OCI-LY1 (cell line): ENCODE results near the gene ZNF688.

Source experiments
- H2AFZ ChIP-seq: fragments of 200-600 bp; sonication (generic), shearing (Covaris generic); 2 replicates; pipeline ENCODE4 v1.6.0; 2014; ENCODE audit warnings: antibody characterized with exemption, mild to moderate bottlenecking, low read length
- H3F3A ChIP-seq: fragments of 200-600 bp; sonication (generic), shearing (Covaris generic); 2 replicates; pipeline ENCODE4 v1.6.0; 2014; ENCODE audit warnings: mild to moderate bottlenecking, antibody characterized with exemption, low read length, moderate library complexity; ENCODE audit not compliant: insufficient read depth
- H3K27ac ChIP-seq: fragments of 200-600 bp; sonication (generic); 2 replicates; pipeline ENCODE4 v1.5.1; 2014; ENCODE audit warnings: low read length, mixed run types, mild to moderate bottlenecking, low read depth; ENCODE audit not compliant: poor library complexity, severe bottlenecking
- H3K27me3 ChIP-seq: fragments of 200-600 bp; sonication (generic); 2 replicates; pipeline ENCODE4 v1.6.0; 2014; ENCODE audit warnings: antibody characterized with exemption, mild to moderate bottlenecking, low read length, moderate library complexity; ENCODE audit not compliant: insufficient read depth
- H3K36me3 ChIP-seq: fragments of 200-600 bp; sonication (generic); 2 replicates; pipeline ENCODE4 v1.6.1; 2014; ENCODE audit warnings: mild to moderate bottlenecking, antibody characterized with exemption, low read length, moderate library complexity, mixed read lengths; ENCODE audit not compliant: insufficient read depth
- H3K4me1 ChIP-seq: fragments of 200-600 bp; sonication (generic); 2 replicates; pipeline ENCODE4 v1.5.1; 2014; ENCODE audit warnings: mild to moderate bottlenecking, low read length, moderate library complexity; ENCODE audit not compliant: insufficient read depth, severe bottlenecking
- H3K4me2 ChIP-seq: fragments of 200-600 bp; sonication (generic), shearing (Covaris generic); 2 replicates; pipeline ENCODE4 v1.6.1; 2014; ENCODE audit warnings: low read length
- H3K4me3 ChIP-seq: fragments of 200-600 bp; sonication (generic); 2 replicates; pipeline ENCODE4 v1.5.1; 2014; ENCODE audit warnings: low read length, low read depth, mild to moderate bottlenecking, mixed read lengths; ENCODE audit not compliant: poor library complexity, severe bottlenecking
- H3K79me2 ChIP-seq: fragments of 200-600 bp; shearing (Covaris generic); 2 replicates; pipeline ENCODE4 v1.6.1; 2016; ENCODE audit warnings: mixed run types, low read length, mixed read lengths; ENCODE audit not compliant: insufficient read depth
- H3K9ac ChIP-seq: fragments of 200-600 bp; sonication (generic), shearing (Covaris generic); 2 replicates; pipeline ENCODE4 v1.6.1; 2014; ENCODE audit warnings: mild to moderate bottlenecking, low read length, mixed read lengths
- H3K9me2 ChIP-seq: fragments of 200-600 bp; sonication (generic), shearing (Covaris generic); 2 replicates; pipeline ENCODE4 v1.6.1; 2014; ENCODE audit warnings: low read depth, mild to moderate bottlenecking, low read length, mixed read lengths
- H3K9me3 ChIP-seq: fragments of 200-600 bp; shearing (Covaris generic); 2 replicates; pipeline ENCODE4 v1.6.1; 2014; ENCODE audit warnings: low read length, mixed read lengths
- H4K20me1 ChIP-seq: fragments of 200-600 bp; sonication (generic), shearing (Covaris generic); 2 replicates; pipeline ENCODE4 v1.6.0; 2016; ENCODE audit warnings: mild to moderate bottlenecking, low read length; ENCODE audit not compliant: insufficient read depth
- EZH2 ChIP-seq: fragments of 200-600 bp; sonication (generic), shearing (Covaris generic); IDR thresholded peaks from 2 replicates; pipeline ENCODE4 v1.8.0; 2017; ENCODE audit warnings: borderline replicate concordance, mixed run types, mild to moderate bottlenecking, antibody characterized with exemption, low read length, moderate library complexity, mixed read lengths
- TF ChIP-seq, protein P1 (sequence below): fragments of 200-600 bp; sonication (generic), shearing (Covaris generic); IDR thresholded peaks from 2 replicates; pipeline ENCODE4 v1.5.1; 2017; ENCODE audit warnings: mild to moderate bottlenecking, antibody characterized with exemption, low read length, moderate library complexity, mixed read lengths

The ZNF688 gene

DNA sequence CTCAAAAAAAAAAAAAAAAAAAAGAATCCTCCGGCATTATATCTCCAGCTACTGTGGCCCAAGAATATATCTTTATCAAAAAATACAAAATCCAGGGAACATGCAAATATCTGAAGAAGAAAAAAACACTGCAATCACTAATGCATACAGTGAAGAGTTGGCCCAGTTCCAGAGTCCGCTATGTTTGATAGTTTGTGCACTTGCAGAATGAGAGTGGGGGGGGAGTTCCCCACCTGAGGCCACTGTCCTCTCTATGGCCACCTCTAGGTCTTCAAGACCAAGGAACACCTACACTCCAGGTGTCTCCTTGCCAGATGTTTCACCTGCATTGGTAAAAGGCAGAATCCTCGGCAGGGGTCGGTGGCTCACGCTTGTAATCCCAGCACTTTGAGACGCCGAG, 9.9 kb upstream of the ZNF688 start:
- Histone ChIP-seq H3K36me3 (peaks cover 24% of the 10 kb centered on the region; the same call in 1 of the 2 replicates), H3K4me1 (peaks cover 20% of the 10 kb centered on the region), H3K4me2 (no peak overlapping the region), H3K9ac (no peak overlapping the region), H3K27me3 (no peaks in the 10 kb centered on the region), H3K27ac (no peak overlapping the region), H3K9me2 (no peaks in the 10 kb centered on the region), H3K4me3 (no peak overlapping the region), H3K79me2 (no peaks in the 10 kb centered on the region), H2AFZ (no peak overlapping the region), H3K9me3 (no peaks in the 10 kb centered on the region), H4K20me1 (no peaks in the 10 kb centered on the region), H3F3A (no peaks in the 10 kb centered on the region)
- TF ChIP-seq, protein P1, sequence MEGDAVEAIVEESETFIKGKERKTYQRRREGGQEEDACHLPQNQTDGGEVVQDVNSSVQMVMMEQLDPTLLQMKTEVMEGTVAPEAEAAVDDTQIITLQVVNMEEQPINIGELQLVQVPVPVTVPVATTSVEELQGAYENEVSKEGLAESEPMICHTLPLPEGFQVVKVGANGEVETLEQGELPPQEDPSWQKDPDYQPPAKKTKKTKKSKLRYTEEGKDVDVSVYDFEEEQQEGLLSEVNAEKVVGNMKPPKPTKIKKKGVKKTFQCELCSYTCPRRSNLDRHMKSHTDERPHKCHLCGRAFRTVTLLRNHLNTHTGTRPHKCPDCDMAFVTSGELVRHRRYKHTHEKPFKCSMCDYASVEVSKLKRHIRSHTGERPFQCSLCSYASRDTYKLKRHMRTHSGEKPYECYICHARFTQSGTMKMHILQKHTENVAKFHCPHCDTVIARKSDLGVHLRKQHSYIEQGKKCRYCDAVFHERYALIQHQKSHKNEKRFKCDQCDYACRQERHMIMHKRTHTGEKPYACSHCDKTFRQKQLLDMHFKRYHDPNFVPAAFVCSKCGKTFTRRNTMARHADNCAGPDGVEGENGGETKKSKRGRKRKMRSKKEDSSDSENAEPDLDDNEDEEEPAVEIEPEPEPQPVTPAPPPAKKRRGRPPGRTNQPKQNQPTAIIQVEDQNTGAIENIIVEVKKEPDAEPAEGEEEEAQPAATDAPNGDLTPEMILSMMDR = no peak
- TF ChIP-seq EZH2 = no peak

DNA sequence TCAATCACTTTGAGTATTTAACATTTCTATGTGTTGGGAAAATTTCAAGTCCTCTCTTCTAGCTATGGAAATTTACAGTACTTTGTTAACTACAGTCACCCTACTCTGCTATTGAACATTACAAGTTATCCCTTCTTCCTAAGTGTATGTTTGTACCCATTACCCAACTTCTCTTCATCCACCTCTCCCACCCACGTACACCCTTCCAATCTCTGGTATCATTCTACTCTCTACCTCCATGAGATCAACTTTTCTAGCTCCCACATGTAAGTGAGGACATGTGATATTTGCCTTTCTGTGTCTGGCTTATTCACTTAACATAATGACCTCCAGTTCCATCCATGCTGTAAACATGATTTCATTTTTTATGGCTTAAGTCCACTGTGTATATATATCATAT, 3.2 kb upstream of the ZNF688 start:
- Histone ChIP-seq H3K4me1 (peaks cover 36% of the 10 kb centered on the region), H3K4me2 (peak overlapping the region; percentile 31; the same call in 1 of the 2 replicates), H2AFZ (no peak overlapping the region), H3K36me3 (peaks cover 20% of the 10 kb centered on the region; the same call in 1 of the 2 replicates), H4K20me1 (no peaks in the 10 kb centered on the region), H3K27ac (no peak overlapping the region), H3K9me3 (no peaks in the 10 kb centered on the region), H3K9ac (no peak overlapping the region; the same call in 1 of the 2 replicates), H3F3A (no peaks in the 10 kb centered on the region), H3K9me2 (no peaks in the 10 kb centered on the region), H3K79me2 (peaks cover 23% of the 10 kb centered on the region), H3K27me3 (no peaks in the 10 kb centered on the region), H3K4me3 (no peak overlapping the region)
- TF ChIP-seq EZH2 = no peak
- TF ChIP-seq, protein P1 = no peak

DNA sequence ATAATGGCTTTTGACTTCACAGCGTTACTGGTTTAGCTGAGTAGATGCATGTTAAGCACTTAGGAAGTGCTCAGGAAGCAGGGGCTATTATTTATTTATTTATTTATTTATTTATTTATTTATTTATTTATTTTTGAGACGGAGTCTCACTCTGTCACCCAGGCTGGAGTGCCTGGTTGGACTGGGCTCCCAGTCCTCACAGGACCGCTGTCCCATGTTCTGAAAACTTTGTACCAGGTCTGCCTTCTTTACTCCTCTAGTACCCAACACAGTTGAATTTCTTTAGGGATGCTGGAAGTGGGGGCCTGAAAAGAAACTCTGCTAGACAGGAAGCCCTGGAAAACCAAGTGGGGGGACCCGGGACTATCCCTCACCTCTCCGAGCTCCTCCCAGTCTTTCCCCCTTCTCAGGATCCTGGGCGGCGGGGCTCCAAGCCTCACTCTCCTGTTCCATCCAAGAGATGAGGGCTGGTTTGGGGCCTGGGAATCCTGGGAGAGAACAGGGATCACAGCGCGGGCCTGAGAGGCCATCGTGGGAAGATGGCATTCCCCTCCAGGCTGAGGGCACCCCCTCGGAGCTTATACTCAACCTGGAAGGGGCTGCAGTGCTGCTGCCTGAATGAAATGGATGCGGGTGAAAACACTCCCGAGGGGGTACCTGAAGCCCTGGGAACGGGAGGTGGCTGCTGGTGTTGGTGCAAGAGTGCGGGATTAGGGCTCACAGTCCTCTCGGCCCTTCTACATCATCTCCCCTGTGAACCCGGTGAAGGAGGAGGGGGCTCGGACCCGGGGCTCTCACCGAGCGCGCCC, 674 bp downstream of the ZNF688 start:
- Histone ChIP-seq H3F3A (no peaks in the 10 kb centered on the region), H3K4me1 (peaks cover 51% of the 10 kb centered on the region), H3K4me2 (peak overlapping the region; percentile 86), H3K79me2 (peaks cover 23% of the 10 kb centered on the region), H4K20me1 (no peaks in the 10 kb centered on the region), H3K27ac (peak overlapping the region; percentile 67), H3K9me2 (no peaks in the 10 kb centered on the region), H3K36me3 (no peaks in the 10 kb centered on the region), H2AFZ (no peak overlapping the region), H3K4me3 (peak overlapping the region; percentile 89), H3K9me3 (no peaks in the 10 kb centered on the region), H3K9ac (peak overlapping the region; percentile 91), H3K27me3 (no peaks in the 10 kb centered on the region)
- no peak for TF ChIP-seq EZH2
- TF ChIP-seq, protein P1 = no peak
